B cell (primary cell): ENCODE data around the gene MTHFD1L. TPM values are rescaled to one million over a fixed set of nuclear protein-coding genes. Genes with fewer than 3 reads are reported as not detected.

ENCODE experiments used
- ATAC-seq: fragments of 200-7000 bp; cut with Tn5 transposase; one replicate; pipeline ENCODE4 v1.10.0; 2021; ENCODE audit warnings: low read depth, mild to moderate bottlenecking, moderate number of reproducible peaks, moderate library complexity
- CTCF ChIA-PET: fragments of 350-600 bp; sonication (Branson Sonifier 250); formaldehyde crosslinking; loops from one replicate; lab custom pipeline; 2021; ENCODE audit warnings: antibody characterized with exemption, inconsistent platforms; lab: Charles Lee
- POLR2A ChIA-PET: fragments of 350-600 bp; sonication (Branson Sonifier 250); formaldehyde crosslinking; loops from one replicate; lab custom pipeline; 2021; ENCODE audit warnings: antibody characterized with exemption; lab: Charles Lee
- DNase-seq: peaks from one replicate; pipeline ENCODE4 v3.0.0; 2013
- H2AFZ ChIP-seq: 2 replicates; pipeline ENCODE4 v1.6.1; 2012; ENCODE audit warnings: mild to moderate bottlenecking, low read depth, low read length; ENCODE audit not compliant: insufficient read depth, poor library complexity, severe bottlenecking
- H3K27ac ChIP-seq, 2 donors: 1 replicate in 1 of 2; 2 replicates in 1 of 2; pipeline ENCODE4 v1.5.1; 2012 to 2013; ENCODE audit warnings: low read length in 2 of 2, mild to moderate bottlenecking in 2 of 2, moderate library complexity in 1 of 2
- H3K27me3 ChIP-seq, 4 experiments: fragments of 200-600 bp in 1 of 4; sonication (generic) in 1 of 4; replicated peaks in 1 of 4; 1 replicate in 2 of 4; 2 replicates in 2 of 4; pipeline versions ENCODE4 v1.6.1 to v1.7.0; 2013 to 2016; ENCODE audit warnings: low read length in 3 of 4, mild to moderate bottlenecking in 2 of 4, mixed read lengths in 1 of 4, moderate library complexity in 1 of 4; ENCODE audit not compliant: insufficient read depth in 4 of 4, control insufficient read depth in 3 of 4; ENCODE audit errors: control extremely low read depth in 1 of 4
- H3K36me3 ChIP-seq, 2 experiments: replicated peaks in 1 of 2; 1 replicate in 1 of 2; 2 replicates in 1 of 2; pipeline versions ENCODE4 v1.6.1 to v1.7.1; 2013; ENCODE audit warnings: low read length in 1 of 2; ENCODE audit not compliant: insufficient read depth in 2 of 2, control insufficient read depth in 1 of 2; ENCODE audit errors: control extremely low read depth in 1 of 2, extremely low read depth in 1 of 2
- H3K4me1 ChIP-seq, 2 donors: fragments of 200-600 bp in 1 of 2; sonication (generic) in 1 of 2; 1 replicate in 1 of 2; 2 replicates in 1 of 2; pipeline versions ENCODE4 v1.5.1 to v1.6.1; 2013 to 2017; ENCODE audit warnings: low read length in 2 of 2; ENCODE audit not compliant: control insufficient read depth in 2 of 2, insufficient read depth in 2 of 2
- H3K4me2 ChIP-seq: replicated peaks from 2 replicates; pipeline ENCODE3; 2012; ENCODE audit warnings: mild to moderate bottlenecking, low read depth, low read length; ENCODE audit not compliant: poor library complexity, severe bottlenecking
- H3K4me3 ChIP-seq, 5 experiments: fragments of 200-600 bp in 1 of 5; sonication (generic) in 1 of 5; 1 replicate in 3 of 5; 2 replicates in 2 of 5; pipeline versions ENCODE4 v1.5.1 to v1.7.0; 2011 to 2016; ENCODE audit warnings: low read length in 4 of 5, mild to moderate bottlenecking in 4 of 5, low read depth in 2 of 5, control low read depth in 1 of 5, moderate library complexity in 1 of 5; ENCODE audit not compliant: insufficient read depth in 1 of 5; ENCODE audit errors: control extremely low read depth in 1 of 5, extremely low read depth in 1 of 5
- H3K79me2 ChIP-seq: fragments of 200-600 bp; sonication (generic); one replicate; pipeline ENCODE4 v1.6.0; 2016; ENCODE audit warnings: low read length; ENCODE audit not compliant: control insufficient read depth, insufficient read depth
- H3K9ac ChIP-seq: fragments of 200-600 bp; sonication (generic); 2 replicates; pipeline ENCODE4 v1.6.1; 2017; ENCODE audit warnings: mild to moderate bottlenecking, low read length, moderate library complexity
- H3K9me3 ChIP-seq, 3 donors: one replicate each; pipeline versions ENCODE4 v1.6.1 to v1.7.1; 2013; ENCODE audit warnings: low read length in 2 of 3; ENCODE audit not compliant: control insufficient read depth in 2 of 3, insufficient read depth in 1 of 3; ENCODE audit errors: control extremely low read depth in 1 of 3
- H4K20me1 ChIP-seq: 2 replicates; pipeline ENCODE4 v1.6.0; 2012; ENCODE audit warnings: mild to moderate bottlenecking, low read length; ENCODE audit not compliant: insufficient read depth, control insufficient read depth, poor library complexity, severe bottlenecking
- H3K27ac Mint-ChIP-seq: one replicate; pipeline ENCODE4 v1.8.0; 2021; ENCODE audit warnings: mixed read lengths
- H3K27me3 Mint-ChIP-seq: one replicate; pipeline ENCODE4 v1.8.0; 2021; ENCODE audit warnings: mixed read lengths
- H3K4me1 Mint-ChIP-seq: one replicate; pipeline ENCODE4 v1.8.0; 2021; ENCODE audit warnings: mixed read lengths
- H3K4me3 Mint-ChIP-seq: one replicate; pipeline ENCODE4 v1.8.0; 2021; ENCODE audit warnings: mixed read lengths
- H3K9me3 Mint-ChIP-seq: one replicate; pipeline ENCODE4 v1.8.0; 2022; ENCODE audit warnings: mixed read lengths; ENCODE audit not compliant: insufficient read depth
- CTCF ChIP-seq: fragments of 200-600 bp; IDR thresholded peaks from one replicate; pipeline ENCODE4 v1.8.0; 2022; ENCODE audit warnings: antibody characterized with exemption, mild to moderate bottlenecking
- EZH2 ChIP-seq: IDR thresholded peaks from 2 replicates; pipeline ENCODE4 v1.6.1; 2012; ENCODE audit warnings: borderline replicate concordance, low read depth, mild to moderate bottlenecking, moderate library complexity, low read length; ENCODE audit not compliant: insufficient read depth, poor library complexity, severe bottlenecking
- WGBS: methylation state at CpG from one replicate; pipeline ENCODE4 v1.1.5; 2013; ENCODE audit warnings: missing lambda C conversion rate; ENCODE audit not compliant: insufficient coverage; 5-methylcytosine and 5-hydroxymethylcytosine counted together
- intact Hi-C: fragments of 100-400 bp; cut with micrococcal nuclease; formaldehyde crosslinking; loops from one replicate; pipeline ENCODE4 v1.10.0; 2022
- polyA plus RNA-seq: library from polyadenylated mRNA; depleted of rRNA; stranded (reverse); fragments of >200 nt; gene quantifications from 2 replicates; pipeline ENCODE4 v1.2.3, GENCODE V29; 2012
- total RNA-seq, 2 donors: library from RNA; stranded (reverse); fragments of 120-200 nt in 1 of 2; gene quantifications; 1 replicate in 1 of 2; 2 replicates in 1 of 2; pipeline versions ENCODE4 v1.2.3 to v1.2.4, GENCODE V29; 2013 to 2022

The MTHFD1L gene
- total and polyA plus RNA-seq, 2 donors (not counting 1 experiment from before 2014, with no cell fraction given): 2.9 to 16.1 TPM

DNA sequence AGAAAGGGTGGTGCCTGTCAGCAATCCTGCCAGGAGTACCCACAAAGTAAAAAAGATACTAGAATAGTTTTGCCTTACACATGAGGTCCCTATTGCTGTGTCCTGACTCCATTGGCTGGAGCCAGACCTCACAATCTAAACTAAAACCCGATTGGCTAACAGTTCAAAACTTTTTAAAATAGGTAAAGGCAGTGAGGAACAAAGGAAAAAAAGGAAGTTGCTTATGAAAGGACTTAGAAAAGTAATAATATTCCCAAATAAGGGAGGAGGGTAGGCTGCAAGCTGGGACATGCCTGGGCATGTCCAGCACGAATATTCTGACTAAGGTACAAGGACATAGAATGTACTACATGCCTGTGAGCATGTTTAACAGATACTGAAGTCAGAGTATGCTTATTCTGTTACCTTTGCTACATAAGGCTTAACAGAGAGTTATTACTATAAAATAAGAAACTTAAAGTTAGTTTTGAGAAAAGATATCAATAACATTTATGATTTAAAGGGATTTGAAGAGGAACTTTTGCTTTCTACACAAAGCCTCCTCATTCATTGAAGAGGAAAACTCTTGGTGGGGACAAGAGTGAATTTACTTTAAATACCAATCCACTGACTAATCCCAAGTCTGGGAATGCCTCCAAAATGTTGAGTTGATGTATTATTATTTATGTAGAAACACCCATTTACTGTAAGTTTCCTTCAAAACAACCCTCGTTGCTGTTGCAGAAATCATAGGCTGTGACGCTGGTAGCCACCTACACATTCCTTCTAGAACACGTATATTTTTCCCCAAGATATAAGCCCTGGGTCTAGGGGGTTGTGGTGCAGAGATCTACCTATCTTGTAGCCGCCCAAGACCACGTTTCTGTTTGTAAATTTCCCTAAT, 8.2 kb upstream of the MTHFD1L start:
- Histone ChIP-seq H3K36me3 (peaks cover 0 to 2% of the 10 kb centered on the region in 2 experiments), H3K79me2 (no peaks in the 10 kb centered on the region), H3K27ac (no peak overlapping the region), H3K4me1 (no peaks in the 10 kb centered on the region), H3K9ac (no peak overlapping the region), H4K20me1 (no peaks in the 10 kb centered on the region), H2AFZ (no peak overlapping the region), H3K4me2 (no peak overlapping the region), H3K27me3 (no peaks in the 10 kb centered on the region), H3K9me3 (peaks cover 0 to 4% (median 0%) of the 10 kb centered on the region in 3 donors), H3K4me3 (no peak overlapping the region)
- ATAC-seq (no peak), DNase-seq (no peak)
- TF ChIP-seq CTCF (no peak), EZH2 (no peak)
- ChIA-PET CTCF (no interaction called here), POLR2A (interaction anchor here (0.7 kb wide), 1 partner anchor 70 kb away, joined by 3 read pairs; no protein-coding TSS in a partner anchor)
- H3K27ac Mint-ChIP-seq: no peak overlapping the region
- intact Hi-C loops: no loop called here
- no peak overlapping the region for H3K4me3 Mint-ChIP-seq
- no peaks in the 10 kb centered on the region for H3K9me3 Mint-ChIP-seq
- H3K27me3 Mint-ChIP-seq: no peaks in the 10 kb centered on the region
- H3K4me1 Mint-ChIP-seq: peaks cover 8% of the 10 kb centered on the region
- WGBS: no CpG with 5 or more reads among the region's 7 CpGs

- peaks cover 0 to 2% of the 10 kb centered on the region in 2 experiments for H3K36me3 ChIP-seq
- no peaks in the 10 kb centered on the region for H3K9me3 Mint-ChIP-seq
- CTCF ChIA-PET: no interaction called here
- DNase-seq (no peak), ATAC-seq (no peak)
- H3K9me3 ChIP-seq: peaks cover 0 to 4% (median 0%) of the 10 kb centered on the region in 3 donors
- no peaks in the 10 kb centered on the region for H3K79me2 ChIP-seq
- no peak overlapping the region for H3K4me2 ChIP-seq
- no peak overlapping the region for H3K4me3 Mint-ChIP-seq
- peaks cover 9% of the 10 kb centered on the region for H3K4me1 Mint-ChIP-seq
- H3K27me3 Mint-ChIP-seq: no peaks in the 10 kb centered on the region
- no peaks in the 10 kb centered on the region for H3K4me1 ChIP-seq
- no peak overlapping the region for H3K4me3 ChIP-seq
- no peaks in the 10 kb centered on the region for H3K27me3 ChIP-seq
- no peak overlapping the region for H3K27ac Mint-ChIP-seq
- no peak overlapping the region for H3K27ac ChIP-seq
- no peak overlapping the region for H3K9ac ChIP-seq
- H2AFZ ChIP-seq: no peak overlapping the region
- POLR2A ChIA-PET: no interaction called here
- WGBS: 100% methylated on average over 1 of the region's 2 CpGs
- TF ChIP-seq CTCF (no peak), EZH2 (no peak)
- intact Hi-C loops: no loop called here
- H4K20me1 ChIP-seq: no peaks in the 10 kb centered on the region
Measured at GRCh38 chr6:150857945-150858308, 7.6 kb upstream of the MTHFD1L start.
